HepG2 (cell line): ENCODE results near the gene SEMA3B. TPM values are rescaled to one million over a fixed set of nuclear protein-coding genes. Genes with fewer than 3 reads are reported as not detected.

Source experiments
- ETV6 ChIP-seq: sonication (generic); formaldehyde crosslinking; conservative IDR thresholded peaks from 2 replicates; pipeline ENCODE4 v1.4.0; 2020; ENCODE audit warnings: missing genetic modification reagents
- HDAC1 ChIP-seq: sonication (generic); formaldehyde crosslinking; IDR thresholded peaks from 2 replicates; pipeline ENCODE4 v1.5.1; 2020; ENCODE audit warnings: mild to moderate bottlenecking, missing genetic modification reagents
- MXD4 ChIP-seq: IDR thresholded peaks from 2 replicates; pipeline ENCODE4 v1.6.1; 2016; ENCODE audit warnings: mild to moderate bottlenecking, missing biosample characterization, missing genetic modification reagents
- RAD21 ChIP-seq: fragments of 450-650 bp; formaldehyde crosslinking; IDR thresholded peaks from 2 replicates; pipeline ENCODE4 v1.5.0; 2020; ENCODE audit warnings: mild to moderate bottlenecking
- ZFP1 ChIP-seq: IDR thresholded peaks from 2 replicates; pipeline ENCODE4 v1.6.1; 2016
- ZFP36L2 ChIP-seq: sonication (generic); formaldehyde crosslinking; IDR thresholded peaks from 2 replicates; pipeline ENCODE4 v1.4.0; 2020; ENCODE audit warnings: missing genetic modification reagents
- ZNF737 ChIP-seq: sonication (generic); formaldehyde crosslinking; IDR thresholded peaks from 2 replicates; pipeline ENCODE4 v1.5.0; 2020; ENCODE audit warnings: missing genetic modification reagents, mild to moderate bottlenecking, borderline replicate concordance
- polyA plus RNA-seq, 8 experiments: library from polyadenylated mRNA; depleted of rRNA in 3 of 8; stranded (reverse) in 7 of 8; unstranded in 1 of 8; fragments of >200 nt; fragmentation: Illumina TruSeq in 4 of 8; extraction: Trizol in 4 of 8; gene quantifications; 2 replicates each; pipeline versions ENCODE4 v1.2.1 to v1.2.3, GENCODE V29; 2011 to 2016; ENCODE audit warnings: low read depth in 4 of 8, missing spikeins in 1 of 8, mixed read lengths in 1 of 8; ENCODE audit not compliant: insufficient read depth in 1 of 8
- total RNA-seq, 5 experiments: library from RNA; depleted of rRNA; stranded (reverse); fragments of >200 nt; fragmentation: Illumina TruSeq; extraction: Trizol; gene quantifications; 2 replicates each; pipeline ENCODE4 v1.2.3, GENCODE V29; 2016; ENCODE audit warnings: low read depth in 1 of 5
- TF ChIP-seq, protein P1 (sequence below): sonication (generic); formaldehyde crosslinking; IDR thresholded peaks from 2 replicates; pipeline ENCODE4 v1.5.0; 2020; ENCODE audit warnings: missing genetic modification reagents, mild to moderate bottlenecking, borderline replicate concordance
- TF ChIP-seq, protein P2 (sequence below): sonication (generic); formaldehyde crosslinking; IDR thresholded peaks from 2 replicates; pipeline ENCODE4 v1.4.0; 2020; ENCODE audit warnings: low read depth, missing genetic modification reagents
- TF ChIP-seq, protein P3 (sequence below): sonication (generic); formaldehyde crosslinking; IDR thresholded peaks from 2 replicates; pipeline ENCODE4 v1.8.0; 2023; ENCODE audit warnings: mild to moderate bottlenecking, missing genetic modification reagents
- TF ChIP-seq, protein P4 (sequence below): sonication (generic); formaldehyde crosslinking; IDR thresholded peaks from 2 replicates; pipeline ENCODE4 v1.4.0; 2020; ENCODE audit warnings: mild to moderate bottlenecking, missing genetic modification reagents
- TF ChIP-seq, protein P5 (sequence below): sonication (generic); formaldehyde crosslinking; IDR thresholded peaks from 2 replicates; pipeline ENCODE4 v1.4.0; 2020; ENCODE audit warnings: missing genetic modification reagents
- TF ChIP-seq, protein P6 (sequence below): sonication (generic); formaldehyde crosslinking; IDR thresholded peaks from 2 replicates; pipeline ENCODE4 v1.8.0; 2022; ENCODE audit warnings: missing genetic modification reagents, mild to moderate bottlenecking, borderline replicate concordance
- TF ChIP-seq, protein P7 (sequence below): sonication (generic); formaldehyde crosslinking; IDR thresholded peaks from 2 replicates; pipeline ENCODE4 v1.4.0; 2020; ENCODE audit warnings: mild to moderate bottlenecking, missing genetic modification reagents

SEMA3B gene
- total and polyA plus RNA-seq, 2 of the 13 experiments (the other 11 are each of a cell fraction or from before 2014, with no cell fraction given) = 93.2 to 158 TPM

DNA sequence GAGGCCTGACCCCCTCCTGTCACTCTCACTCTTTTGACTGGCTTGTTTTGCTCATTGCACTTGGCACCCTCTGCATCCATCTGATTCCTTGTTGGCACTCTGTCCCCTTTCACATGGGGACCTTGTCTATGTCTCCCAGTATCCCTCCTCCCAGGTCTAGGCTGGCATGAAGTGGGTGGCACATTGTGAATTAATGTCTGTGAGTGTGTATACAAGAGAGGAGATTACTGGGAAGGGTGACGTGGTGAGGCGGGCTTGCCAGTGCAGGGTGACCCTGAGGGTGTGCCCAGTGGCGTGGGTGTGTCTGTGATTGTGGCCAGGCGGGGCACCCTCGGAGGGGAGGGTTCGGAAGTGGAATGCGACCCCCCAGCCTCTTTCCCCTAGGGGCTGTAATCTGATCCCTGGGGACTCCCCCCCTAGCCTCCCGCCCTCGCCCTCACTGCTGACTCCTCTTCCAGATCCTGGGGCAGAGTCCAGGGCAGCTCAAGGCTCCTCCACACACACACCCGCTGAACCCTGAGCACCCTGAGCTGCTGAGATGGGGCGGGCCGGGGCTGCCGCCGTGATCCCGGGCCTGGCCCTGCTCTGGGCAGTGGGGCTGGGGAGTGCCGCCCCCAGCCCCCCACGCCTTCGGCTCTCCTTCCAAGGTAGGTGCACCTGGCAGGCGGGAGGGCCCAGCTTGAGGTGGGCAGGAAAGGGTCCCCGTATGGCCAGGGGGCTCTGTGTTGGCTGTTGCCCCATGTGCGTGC, at the start of gene SEMA3B (continued):
- TF ChIP-seq, protein P1, sequence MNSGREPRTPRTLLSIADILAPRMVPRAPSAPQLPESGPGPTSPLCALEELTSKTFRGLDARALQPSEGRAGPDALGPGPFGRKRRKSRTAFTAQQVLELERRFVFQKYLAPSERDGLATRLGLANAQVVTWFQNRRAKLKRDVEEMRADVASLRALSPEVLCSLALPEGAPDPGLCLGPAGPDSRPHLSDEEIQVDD (CRISPR knock-in tag) = no peak
- TF ChIP-seq, protein P2, sequence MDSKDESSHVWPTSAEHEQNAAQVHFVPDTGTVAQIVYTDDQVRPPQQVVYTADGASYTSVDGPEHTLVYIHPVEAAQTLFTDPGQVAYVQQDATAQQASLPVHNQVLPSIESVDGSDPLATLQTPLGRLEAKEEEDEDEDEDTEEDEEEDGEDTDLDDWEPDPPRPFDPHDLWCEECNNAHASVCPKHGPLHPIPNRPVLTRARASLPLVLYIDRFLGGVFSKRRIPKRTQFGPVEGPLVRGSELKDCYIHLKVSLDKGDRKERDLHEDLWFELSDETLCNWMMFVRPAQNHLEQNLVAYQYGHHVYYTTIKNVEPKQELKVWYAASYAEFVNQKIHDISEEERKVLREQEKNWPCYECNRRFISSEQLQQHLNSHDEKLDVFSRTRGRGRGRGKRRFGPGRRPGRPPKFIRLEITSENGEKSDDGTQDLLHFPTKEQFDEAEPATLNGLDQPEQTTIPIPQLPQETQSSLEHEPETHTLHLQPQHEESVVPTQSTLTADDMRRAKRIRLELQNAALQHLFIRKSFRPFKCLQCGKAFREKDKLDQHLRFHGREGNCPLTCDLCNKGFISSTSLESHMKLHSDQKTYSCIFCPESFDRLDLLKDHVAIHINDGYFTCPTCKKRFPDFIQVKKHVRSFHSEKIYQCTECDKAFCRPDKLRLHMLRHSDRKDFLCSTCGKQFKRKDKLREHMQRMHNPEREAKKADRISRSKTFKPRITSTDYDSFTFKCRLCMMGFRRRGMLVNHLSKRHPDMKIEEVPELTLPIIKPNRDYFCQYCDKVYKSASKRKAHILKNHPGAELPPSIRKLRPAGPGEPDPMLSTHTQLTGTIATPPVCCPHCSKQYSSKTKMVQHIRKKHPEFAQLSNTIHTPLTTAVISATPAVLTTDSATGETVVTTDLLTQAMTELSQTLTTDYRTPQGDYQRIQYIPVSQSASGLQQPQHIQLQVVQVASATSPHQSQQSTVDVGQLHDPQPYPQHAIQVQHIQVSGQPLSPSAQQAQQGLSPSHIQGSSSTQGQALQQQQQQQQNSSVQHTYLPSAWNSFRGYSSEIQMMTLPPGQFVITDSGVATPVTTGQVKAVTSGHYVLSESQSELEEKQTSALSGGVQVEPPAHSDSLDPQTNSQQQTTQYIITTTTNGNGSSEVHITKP (CRISPR knock-in tag) = peak; percentile 41; the same call in 1 of the 2 replicates
- TF ChIP-seq ETV6 = no peak
- TF ChIP-seq, protein P3, sequence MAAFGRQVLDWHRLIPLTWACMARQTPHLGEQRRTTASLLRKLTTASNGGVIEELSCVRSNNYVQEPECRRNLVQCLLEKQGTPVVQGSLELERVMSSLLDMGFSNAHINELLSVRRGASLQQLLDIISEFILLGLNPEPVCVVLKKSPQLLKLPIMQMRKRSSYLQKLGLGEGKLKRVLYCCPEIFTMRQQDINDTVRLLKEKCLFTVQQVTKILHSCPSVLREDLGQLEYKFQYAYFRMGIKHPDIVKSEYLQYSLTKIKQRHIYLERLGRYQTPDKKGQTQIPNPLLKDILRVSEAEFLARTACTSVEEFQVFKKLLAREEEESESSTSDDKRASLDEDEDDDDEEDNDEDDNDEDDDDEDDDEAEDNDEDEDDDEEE (CRISPR knock-in tag) = 0 out of 2 replicates have a peak, but pooled peaks have one; percentile 45
- TF ChIP-seq ZFP36L2 = no peak
- TF ChIP-seq ZFP1 (CRISPR knock-in tag) = no peak
- TF ChIP-seq ZNF737 (CRISPR knock-in tag) = no peak
- TF ChIP-seq, protein P4, sequence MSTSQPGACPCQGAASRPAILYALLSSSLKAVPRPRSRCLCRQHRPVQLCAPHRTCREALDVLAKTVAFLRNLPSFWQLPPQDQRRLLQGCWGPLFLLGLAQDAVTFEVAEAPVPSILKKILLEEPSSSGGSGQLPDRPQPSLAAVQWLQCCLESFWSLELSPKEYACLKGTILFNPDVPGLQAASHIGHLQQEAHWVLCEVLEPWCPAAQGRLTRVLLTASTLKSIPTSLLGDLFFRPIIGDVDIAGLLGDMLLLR (CRISPR knock-in tag) = peak; percentile 59; the same call in 1 of the 2 replicates
- TF ChIP-seq MXD4 (CRISPR knock-in tag) = no peak
- TF ChIP-seq HDAC1 (CRISPR knock-in tag) = peak; percentile 27
- TF ChIP-seq, protein P5, sequence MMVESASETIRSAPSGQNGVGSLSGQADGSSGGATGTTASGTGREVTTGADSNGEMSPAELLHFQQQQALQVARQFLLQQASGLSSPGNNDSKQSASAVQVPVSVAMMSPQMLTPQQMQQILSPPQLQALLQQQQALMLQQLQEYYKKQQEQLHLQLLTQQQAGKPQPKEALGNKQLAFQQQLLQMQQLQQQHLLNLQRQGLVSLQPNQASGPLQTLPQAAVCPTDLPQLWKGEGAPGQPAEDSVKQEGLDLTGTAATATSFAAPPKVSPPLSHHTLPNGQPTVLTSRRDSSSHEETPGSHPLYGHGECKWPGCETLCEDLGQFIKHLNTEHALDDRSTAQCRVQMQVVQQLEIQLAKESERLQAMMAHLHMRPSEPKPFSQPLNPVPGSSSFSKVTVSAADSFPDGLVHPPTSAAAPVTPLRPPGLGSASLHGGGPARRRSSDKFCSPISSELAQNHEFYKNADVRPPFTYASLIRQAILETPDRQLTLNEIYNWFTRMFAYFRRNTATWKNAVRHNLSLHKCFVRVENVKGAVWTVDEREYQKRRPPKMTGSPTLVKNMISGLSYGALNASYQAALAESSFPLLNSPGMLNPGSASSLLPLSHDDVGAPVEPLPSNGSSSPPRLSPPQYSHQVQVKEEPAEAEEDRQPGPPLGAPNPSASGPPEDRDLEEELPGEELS (CRISPR knock-in tag) = peak; percentile 23
- TF ChIP-seq, protein P6, sequence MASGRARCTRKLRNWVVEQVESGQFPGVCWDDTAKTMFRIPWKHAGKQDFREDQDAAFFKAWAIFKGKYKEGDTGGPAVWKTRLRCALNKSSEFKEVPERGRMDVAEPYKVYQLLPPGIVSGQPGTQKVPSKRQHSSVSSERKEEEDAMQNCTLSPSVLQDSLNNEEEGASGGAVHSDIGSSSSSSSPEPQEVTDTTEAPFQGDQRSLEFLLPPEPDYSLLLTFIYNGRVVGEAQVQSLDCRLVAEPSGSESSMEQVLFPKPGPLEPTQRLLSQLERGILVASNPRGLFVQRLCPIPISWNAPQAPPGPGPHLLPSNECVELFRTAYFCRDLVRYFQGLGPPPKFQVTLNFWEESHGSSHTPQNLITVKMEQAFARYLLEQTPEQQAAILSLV (CRISPR knock-in tag) = no peak
- TF ChIP-seq, protein P7, sequence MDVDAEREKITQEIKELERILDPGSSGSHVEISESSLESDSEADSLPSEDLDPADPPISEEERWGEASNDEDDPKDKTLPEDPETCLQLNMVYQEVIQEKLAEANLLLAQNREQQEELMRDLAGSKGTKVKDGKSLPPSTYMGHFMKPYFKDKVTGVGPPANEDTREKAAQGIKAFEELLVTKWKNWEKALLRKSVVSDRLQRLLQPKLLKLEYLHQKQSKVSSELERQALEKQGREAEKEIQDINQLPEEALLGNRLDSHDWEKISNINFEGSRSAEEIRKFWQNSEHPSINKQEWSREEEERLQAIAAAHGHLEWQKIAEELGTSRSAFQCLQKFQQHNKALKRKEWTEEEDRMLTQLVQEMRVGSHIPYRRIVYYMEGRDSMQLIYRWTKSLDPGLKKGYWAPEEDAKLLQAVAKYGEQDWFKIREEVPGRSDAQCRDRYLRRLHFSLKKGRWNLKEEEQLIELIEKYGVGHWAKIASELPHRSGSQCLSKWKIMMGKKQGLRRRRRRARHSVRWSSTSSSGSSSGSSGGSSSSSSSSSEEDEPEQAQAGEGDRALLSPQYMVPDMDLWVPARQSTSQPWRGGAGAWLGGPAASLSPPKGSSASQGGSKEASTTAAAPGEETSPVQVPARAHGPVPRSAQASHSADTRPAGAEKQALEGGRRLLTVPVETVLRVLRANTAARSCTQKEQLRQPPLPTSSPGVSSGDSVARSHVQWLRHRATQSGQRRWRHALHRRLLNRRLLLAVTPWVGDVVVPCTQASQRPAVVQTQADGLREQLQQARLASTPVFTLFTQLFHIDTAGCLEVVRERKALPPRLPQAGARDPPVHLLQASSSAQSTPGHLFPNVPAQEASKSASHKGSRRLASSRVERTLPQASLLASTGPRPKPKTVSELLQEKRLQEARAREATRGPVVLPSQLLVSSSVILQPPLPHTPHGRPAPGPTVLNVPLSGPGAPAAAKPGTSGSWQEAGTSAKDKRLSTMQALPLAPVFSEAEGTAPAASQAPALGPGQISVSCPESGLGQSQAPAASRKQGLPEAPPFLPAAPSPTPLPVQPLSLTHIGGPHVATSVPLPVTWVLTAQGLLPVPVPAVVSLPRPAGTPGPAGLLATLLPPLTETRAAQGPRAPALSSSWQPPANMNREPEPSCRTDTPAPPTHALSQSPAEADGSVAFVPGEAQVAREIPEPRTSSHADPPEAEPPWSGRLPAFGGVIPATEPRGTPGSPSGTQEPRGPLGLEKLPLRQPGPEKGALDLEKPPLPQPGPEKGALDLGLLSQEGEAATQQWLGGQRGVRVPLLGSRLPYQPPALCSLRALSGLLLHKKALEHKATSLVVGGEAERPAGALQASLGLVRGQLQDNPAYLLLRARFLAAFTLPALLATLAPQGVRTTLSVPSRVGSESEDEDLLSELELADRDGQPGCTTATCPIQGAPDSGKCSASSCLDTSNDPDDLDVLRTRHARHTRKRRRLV (CRISPR knock-in tag) = 0 out of 2 replicates have a peak, but pooled peaks have one; percentile 60
- 0 out of 2 replicates have a peak, but pooled peaks have one; percentile 12 for TF ChIP-seq RAD21
